Tibial artery (tissue), 4 donors: ENCODE results near the gene SUFU.

Experiments used
- DNase-seq, 2 donors: peaks; one replicate each; pipeline ENCODE4 v3.0.0-alpha.2; 2019
- H3K27ac ChIP-seq, 2 donors: fragments of 200-600 bp; sonication (generic) in 1 of 2; 1 replicate in 1 of 2; 2 replicates in 1 of 2; pipeline ENCODE4 v1.5.1; 2018 to 2019; ENCODE audit warnings: mild to moderate bottlenecking in 1 of 2
- H3K27me3 ChIP-seq, 2 donors: fragments of 200-600 bp; sonication (generic) in 1 of 2; one replicate each; pipeline versions ENCODE4 v1.5.1 to v1.6.0; 2016 to 2019
- H3K36me3 ChIP-seq, 3 donors: fragments of 200-600 bp; sonication (generic) in 2 of 3; one replicate each; pipeline ENCODE4 v1.5.1; 2016 to 2019; ENCODE audit warnings: mild to moderate bottlenecking in 2 of 3
- H3K4me1 ChIP-seq, 4 donors: fragments of 200-600 bp; sonication (generic) in 2 of 4; 1 replicate in 3 of 4; 2 replicates in 1 of 4; pipeline ENCODE4 v1.5.1; 2016 to 2019
- H3K4me3 ChIP-seq, 2 donors: fragments of 200-600 bp; sonication (generic) in 1 of 2; 1 replicate in 1 of 2; 2 replicates in 1 of 2; pipeline ENCODE4 v1.5.1; 2018 to 2019; ENCODE audit warnings: mild to moderate bottlenecking in 2 of 2
- H3K9me3 ChIP-seq, 3 donors: fragments of 200-600 bp; sonication (generic) in 1 of 3; one replicate each; pipeline ENCODE4 v1.5.1; 2016 to 2019
- CTCF ChIP-seq, 2 experiments: fragments of 200-600 bp in 1 of 2; fragments of 450-650 bp in 1 of 2; IDR thresholded peaks; one replicate each; pipeline ENCODE4 v1.5.1; 2017 to 2019; ENCODE audit warnings: antibody characterized with exemption in 2 of 2, mild to moderate bottlenecking in 1 of 2, moderate library complexity in 1 of 2
- intact Hi-C: fragments of 100-400 bp; cut with DNase I; formaldehyde crosslinking; loops from one replicate; pipeline ENCODE4 v1.15.0; 2023; ENCODE audit warnings: low total_unique reads

SUFU gene

GRCh38 chr10:102597131-102597991, 93.6 kb downstream of the SUFU start:
- Histone ChIP-seq H3K9me3 (no peaks in the 10 kb centered on the region), H3K4me3 (no peak overlapping the region), H3K27ac (no peak overlapping the region), H3K27me3 (no peaks in the 10 kb centered on the region), H3K36me3 (peaks cover 0 to 76% (median 25%) of the 10 kb centered on the region in 3 donors), H3K4me1 (peaks cover 0 to 26% (median 8%) of the 10 kb centered on the region in 4 donors)
- DNase-seq = no peak
- intact Hi-C loops = no loop called here
- no peak for TF ChIP-seq CTCF (IDR thresholded peaks at IDR 0.05)

- no peak for DNase-seq
- Histone ChIP-seq H3K4me3 (no peak overlapping the region), H3K4me1 (peaks cover 0 to 31% (median 8%) of the 10 kb centered on the region in 4 donors), H3K36me3 (peaks cover 5 to 77% (median 25%) of the 10 kb centered on the region in 3 donors), H3K27me3 (no peaks in the 10 kb centered on the region), H3K9me3 (no peaks in the 10 kb centered on the region), H3K27ac (no peak overlapping the region)
- intact Hi-C loops = no loop called here
- TF ChIP-seq CTCF (IDR thresholded peaks at IDR 0.05) = no peak
These were observed 94.5 kb downstream of the SUFU start for GRCh38 chr10:102598243-102598642.

- Histone ChIP-seq H3K36me3 (peaks cover 15 to 77% (median 17%) of the 10 kb centered on the region in 3 donors), H3K4me1 (peaks cover 0 to 41% (median 8%) of the 10 kb centered on the region in 4 donors), H3K27ac (peak overlapping the region in 1 of 2 donors; percentile 40), H3K4me3 (no peak overlapping the region), H3K27me3 (no peaks in the 10 kb centered on the region), H3K9me3 (no peaks in the 10 kb centered on the region)
- no peak for DNase-seq
- TF ChIP-seq CTCF (IDR thresholded peaks at IDR 0.05) = no peak
- intact Hi-C loops = no loop called here
These were observed 96.0 kb downstream of the SUFU start for GRCh38 chr10:102599565-102600327.

GRCh38 chr10:102600816-102601215, 97.0 kb downstream of the SUFU start:
- Histone ChIP-seq H3K4me1 (peaks cover 0 to 41% (median 8%) of the 10 kb centered on the region in 4 donors), H3K9me3 (no peaks in the 10 kb centered on the region), H3K36me3 (peaks cover 15 to 71% (median 16%) of the 10 kb centered on the region in 3 donors), H3K27ac (peak overlapping the region in 1 of 2 donors; percentile 47), H3K27me3 (no peaks in the 10 kb centered on the region), H3K4me3 (no peak overlapping the region)
- no peak for TF ChIP-seq CTCF (IDR thresholded peaks at IDR 0.05)
- no peak for DNase-seq
- intact Hi-C loops = no loop called here

- TF ChIP-seq CTCF (IDR thresholded peaks at IDR 0.05) = no peak
- H3K4me1 ChIP-seq = peaks cover 0 to 34% (median 7%) of the 10 kb centered on the region in 4 donors
- H3K4me3 ChIP-seq = no peak overlapping the region
- H3K9me3 ChIP-seq = no peaks in the 10 kb centered on the region
- DNase-seq = no peak
- peak overlapping the region; percentile 47 to 51 for H3K27ac ChIP-seq
- peaks cover 15 to 77% (median 16%) of the 10 kb centered on the region in 3 donors for H3K36me3 ChIP-seq
- no peaks in the 10 kb centered on the region for H3K27me3 ChIP-seq
- intact Hi-C loops = no loop called here
These were observed 97.9 kb downstream of the SUFU start for GRCh38 chr10:102601639-102602038.
